HEK293 (cell line): ENCODE measurements around the gene PRR19.

Source experiments
- KLF17 ChIP-seq: fragments of 450-650 bp; formaldehyde crosslinking; IDR thresholded peaks from 2 replicates; pipeline ENCODE4 v1.5.1; 2016; ENCODE audit warnings: missing biosample characterization, missing genetic modification characterization
- MZF1 ChIP-seq: fragments of 450-650 bp; formaldehyde crosslinking; IDR thresholded peaks from 2 replicates; pipeline ENCODE4 v1.5.1; 2017; ENCODE audit warnings: missing biosample characterization, missing genetic modification characterization, borderline replicate concordance
- PATZ1 ChIP-seq: fragments of 450-650 bp; formaldehyde crosslinking; IDR thresholded peaks from 2 replicates; pipeline ENCODE4 v1.5.1; 2016; ENCODE audit warnings: missing biosample characterization, missing genetic modification characterization
- PRDM1 ChIP-seq: fragments of 450-650 bp; formaldehyde crosslinking; IDR thresholded peaks from 2 replicates; pipeline ENCODE4; 2016; ENCODE audit warnings: missing biosample characterization, missing genetic modification characterization
- PRDM10 ChIP-seq: fragments of 450-650 bp; formaldehyde crosslinking; IDR thresholded peaks from 2 replicates; pipeline ENCODE4 v1.5.1; 2016; ENCODE audit warnings: missing biosample characterization, missing genetic modification characterization
- SALL2 ChIP-seq: fragments of 450-650 bp; formaldehyde crosslinking; IDR thresholded peaks from 2 replicates; pipeline ENCODE4 v1.5.0; 2017; ENCODE audit warnings: missing biosample characterization, mild to moderate bottlenecking, missing genetic modification characterization, borderline replicate concordance
- SCRT1 ChIP-seq: fragments of 450-650 bp; formaldehyde crosslinking; IDR thresholded peaks from 2 replicates; pipeline ENCODE4 v1.5.1; 2016; ENCODE audit warnings: missing biosample characterization, missing genetic modification characterization, borderline replicate concordance
- TCF7L2 ChIP-seq: IDR thresholded peaks from 2 replicates; pipeline ENCODE4 v1.6.1; 2011; ENCODE audit warnings: low read depth, mild to moderate bottlenecking, inconsistent platforms, low read length, moderate library complexity, borderline replicate concordance
- WT1 ChIP-seq: fragments of 450-650 bp; formaldehyde crosslinking; IDR thresholded peaks from 2 replicates; pipeline ENCODE4 v1.5.1; 2016; ENCODE audit warnings: missing biosample characterization, missing genetic modification characterization
- ZBTB1 ChIP-seq: fragments of 450-650 bp; formaldehyde crosslinking; IDR thresholded peaks from 2 replicates; pipeline ENCODE4 v1.5.1; 2016; ENCODE audit warnings: missing biosample characterization, missing genetic modification characterization
- ZBTB48 ChIP-seq: fragments of 450-650 bp; formaldehyde crosslinking; IDR thresholded peaks from 2 replicates; pipeline ENCODE4 v1.5.1; 2016; ENCODE audit warnings: missing biosample characterization, missing genetic modification characterization
- ZNF112 ChIP-seq: fragments of 450-650 bp; formaldehyde crosslinking; IDR thresholded peaks from 2 replicates; pipeline ENCODE4 v1.5.0; 2017; ENCODE audit warnings: missing biosample characterization, missing genetic modification characterization
- ZNF114 ChIP-seq: fragments of 450-650 bp; formaldehyde crosslinking; IDR thresholded peaks from 2 replicates; pipeline ENCODE4 v1.5.0; 2017; ENCODE audit warnings: missing biosample characterization, missing genetic modification characterization
- ZNF133 ChIP-seq: fragments of 450-650 bp; formaldehyde crosslinking; IDR thresholded peaks from 2 replicates; pipeline ENCODE4 v1.5.1; 2016; ENCODE audit warnings: missing biosample characterization, missing genetic modification characterization
- ZNF138 ChIP-seq: fragments of 450-650 bp; formaldehyde crosslinking; IDR thresholded peaks from 2 replicates; pipeline ENCODE4 v1.5.1; 2016; ENCODE audit warnings: missing biosample characterization, missing genetic modification characterization, borderline replicate concordance
- ZNF2 ChIP-seq: fragments of 450-650 bp; formaldehyde crosslinking; IDR thresholded peaks from 2 replicates; pipeline ENCODE4 v1.5.1; 2016; ENCODE audit warnings: missing biosample characterization, missing genetic modification characterization
- ZNF341 ChIP-seq: fragments of 450-650 bp; formaldehyde crosslinking; IDR thresholded peaks from 2 replicates; pipeline ENCODE4; 2016; ENCODE audit warnings: low read depth, missing biosample characterization, missing genetic modification characterization
- ZNF433 ChIP-seq: fragments of 450-650 bp; formaldehyde crosslinking; IDR thresholded peaks from 2 replicates; pipeline ENCODE4 v1.5.1; 2016; ENCODE audit warnings: missing biosample characterization, missing genetic modification characterization, low read depth
- ZNF513 ChIP-seq: fragments of 450-650 bp; IDR thresholded peaks from 2 replicates; pipeline ENCODE4 v1.5.1; 2018; ENCODE audit warnings: missing biosample characterization, missing genetic modification characterization
- ZNF555 ChIP-seq: fragments of 450-650 bp; formaldehyde crosslinking; conservative IDR thresholded peaks from 2 replicates; pipeline ENCODE4 v1.5.1; 2017; ENCODE audit warnings: missing biosample characterization, mild to moderate bottlenecking, missing genetic modification characterization, inconsistent platforms
- ZNF658 ChIP-seq: fragments of 450-650 bp; formaldehyde crosslinking; IDR thresholded peaks from 2 replicates; pipeline ENCODE4; 2016; ENCODE audit warnings: missing biosample characterization, missing genetic modification characterization
- ZNF747 ChIP-seq: fragments of 450-650 bp; formaldehyde crosslinking; IDR thresholded peaks from 2 replicates; pipeline ENCODE4 v1.5.1; 2016; ENCODE audit warnings: missing biosample characterization, missing genetic modification characterization
- TF ChIP-seq, protein P1 (sequence below): fragments of 450-650 bp; formaldehyde crosslinking; IDR thresholded peaks from 2 replicates; pipeline ENCODE4 v1.5.1; 2016; ENCODE audit warnings: missing biosample characterization, missing genetic modification characterization
- TF ChIP-seq, protein P2 (sequence below): fragments of 450-650 bp; formaldehyde crosslinking; IDR thresholded peaks from 2 replicates; pipeline ENCODE4 v1.5.1; 2016; ENCODE audit warnings: missing biosample characterization, missing genetic modification characterization

PRR19 gene

DNA sequence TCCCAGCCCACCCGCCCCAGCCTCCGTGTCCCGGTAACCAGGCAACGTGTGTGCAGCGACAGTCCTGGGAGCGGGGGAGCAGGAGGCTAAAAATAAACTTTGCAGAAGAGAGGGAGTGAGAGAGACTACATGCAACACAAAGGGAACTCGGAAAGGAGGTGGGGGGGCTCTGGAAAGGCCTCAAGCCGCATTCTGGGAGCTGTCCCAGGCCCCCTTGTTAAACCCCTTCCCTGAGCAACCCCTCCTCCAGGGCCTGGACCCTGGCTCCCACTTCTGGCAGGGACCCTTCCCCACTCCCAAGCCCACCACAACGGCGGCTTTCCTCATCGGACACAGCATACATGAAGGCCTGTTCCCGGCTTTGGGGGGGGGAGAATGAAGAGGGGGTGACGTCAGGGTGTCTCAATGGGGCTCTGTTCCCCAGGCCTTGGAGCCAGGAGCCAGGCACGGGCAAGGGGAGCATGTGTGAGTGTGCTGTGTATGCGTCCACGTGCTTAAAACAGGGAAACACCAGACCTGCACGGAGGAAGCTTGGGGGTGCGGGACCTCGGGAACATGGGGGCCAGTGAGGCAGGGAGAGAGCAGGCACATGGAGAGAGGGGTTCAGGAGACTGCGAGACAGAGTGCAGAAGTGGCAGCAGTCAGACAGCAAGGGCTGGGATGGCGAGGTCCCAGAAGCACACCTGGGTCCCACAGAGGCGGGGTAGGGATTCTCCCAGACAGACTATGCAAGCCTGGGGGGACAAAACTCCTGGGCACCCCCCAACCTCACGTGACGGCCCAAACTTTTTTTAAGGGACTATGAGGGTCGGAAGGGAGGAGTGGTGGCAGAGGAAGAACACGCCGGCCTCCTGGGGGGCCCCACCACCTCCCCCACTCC lies 49.3 kb upstream of the PRR19 start (continued):
- TF ChIP-seq PRDM10 (tag by site-specific recombination) (peak; percentile 67), ZNF658 (no peak), ZNF112 (tag by site-specific recombination) (no peak), ZNF513 (tag by site-specific recombination) (no peak), KLF17 (tag by site-specific recombination) (no peak), ZNF133 (tag by site-specific recombination) (no peak), ZNF138 (no peak), SCRT1 (tag by site-specific recombination) (no peak), ZNF341 (tag by site-specific recombination) (no peak), MZF1 (tag by site-specific recombination) (0 out of 2 replicates have a peak, but pooled peaks have one; percentile 15), PATZ1 (tag by site-specific recombination) (peak; percentile 96), ZNF747 (tag by site-specific recombination) (no peak), ZNF433 (no peak), TCF7L2 (no peak), ZNF555 (tag by site-specific recombination) (no peak), ZNF2 (tag by site-specific recombination) (no peak; the same call in 1 of the 2 replicates), WT1 (no peak), SALL2 (tag by site-specific recombination) (no peak), ZBTB1 (tag by site-specific recombination) (no peak), ZNF114 (tag by site-specific recombination) (no peak), PRDM1 (tag by site-specific recombination) (no peak), ZBTB48 (tag by site-specific recombination) (peak; percentile 19; the same call in 1 of the 2 replicates)
- TF ChIP-seq, protein P1, sequence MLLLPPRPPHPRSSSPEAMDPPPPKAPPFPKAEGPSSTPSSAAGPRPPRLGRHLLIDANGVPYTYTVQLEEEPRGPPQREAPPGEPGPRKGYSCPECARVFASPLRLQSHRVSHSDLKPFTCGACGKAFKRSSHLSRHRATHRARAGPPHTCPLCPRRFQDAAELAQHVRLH, result no peak
- TF ChIP-seq, protein P2, sequence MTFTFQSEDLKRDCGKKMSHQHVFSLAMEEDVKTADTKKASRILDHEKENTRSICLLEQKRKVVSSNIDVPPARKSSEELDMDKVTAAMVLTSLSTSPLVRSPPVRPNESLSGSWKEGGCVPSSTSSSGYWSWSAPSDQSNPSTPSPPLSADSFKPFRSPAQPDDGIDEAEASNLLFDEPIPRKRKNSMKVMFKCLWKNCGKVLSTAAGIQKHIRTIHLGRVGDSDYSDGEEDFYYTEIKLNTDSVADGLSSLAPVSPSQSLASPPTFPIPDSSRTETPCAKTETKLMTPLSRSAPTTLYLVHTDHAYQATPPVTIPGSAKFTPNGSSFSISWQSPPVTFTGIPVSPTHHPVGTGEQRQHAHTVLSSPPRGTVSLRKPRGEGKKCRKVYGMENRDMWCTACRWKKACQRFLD, result no peak
